Hepatocyte (in vitro differentiated cells): Measurements from ENCODE around the gene LEF1.

ENCODE experiments used
- EZH2 ChIP-seq: fragments of 200-600 bp; sonication (generic); IDR thresholded peaks from 2 replicates; pipeline ENCODE4 v1.6.1; 2016; ENCODE audit warnings: antibody characterized with exemption, mild to moderate bottlenecking, borderline replicate concordance
- EZH2phosphoT487 ChIP-seq: fragments of 200-600 bp; sonication (generic); IDR thresholded peaks from one replicate; pipeline ENCODE4 v1.6.1; 2018; ENCODE audit warnings: antibody characterized with exemption, mild to moderate bottlenecking, low read depth, moderate library complexity; ENCODE audit not compliant: unreplicated experiment, severe bottlenecking
- TF ChIP-seq, protein P1 (sequence below): fragments of 200-600 bp; sonication (generic); IDR thresholded peaks from 2 replicates; pipeline ENCODE4 v1.5.1; 2016; ENCODE audit warnings: antibody characterized with exemption, mild to moderate bottlenecking; ENCODE audit not compliant: poor library complexity

DNA sequence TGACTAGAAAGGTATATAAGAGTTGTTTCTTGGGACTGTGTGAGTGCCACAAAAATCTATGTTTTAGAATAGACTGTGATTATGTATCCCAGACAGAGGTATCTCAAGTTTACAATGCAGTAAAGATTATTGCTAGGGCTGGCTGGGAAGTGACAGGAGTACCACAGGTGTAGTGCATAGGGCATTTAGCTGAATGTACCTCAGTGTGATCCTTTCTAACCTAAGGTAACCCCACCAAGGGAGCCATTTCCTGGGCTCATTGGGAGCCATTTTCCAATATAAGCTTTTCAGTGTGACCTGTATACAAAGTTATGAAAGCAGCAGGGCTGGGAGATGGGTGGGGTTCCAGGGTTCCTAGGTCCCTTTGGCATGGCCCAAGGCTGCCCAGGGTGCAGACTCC is 6.1 kb upstream of the LEF1 start:
- TF ChIP-seq, protein P1, sequence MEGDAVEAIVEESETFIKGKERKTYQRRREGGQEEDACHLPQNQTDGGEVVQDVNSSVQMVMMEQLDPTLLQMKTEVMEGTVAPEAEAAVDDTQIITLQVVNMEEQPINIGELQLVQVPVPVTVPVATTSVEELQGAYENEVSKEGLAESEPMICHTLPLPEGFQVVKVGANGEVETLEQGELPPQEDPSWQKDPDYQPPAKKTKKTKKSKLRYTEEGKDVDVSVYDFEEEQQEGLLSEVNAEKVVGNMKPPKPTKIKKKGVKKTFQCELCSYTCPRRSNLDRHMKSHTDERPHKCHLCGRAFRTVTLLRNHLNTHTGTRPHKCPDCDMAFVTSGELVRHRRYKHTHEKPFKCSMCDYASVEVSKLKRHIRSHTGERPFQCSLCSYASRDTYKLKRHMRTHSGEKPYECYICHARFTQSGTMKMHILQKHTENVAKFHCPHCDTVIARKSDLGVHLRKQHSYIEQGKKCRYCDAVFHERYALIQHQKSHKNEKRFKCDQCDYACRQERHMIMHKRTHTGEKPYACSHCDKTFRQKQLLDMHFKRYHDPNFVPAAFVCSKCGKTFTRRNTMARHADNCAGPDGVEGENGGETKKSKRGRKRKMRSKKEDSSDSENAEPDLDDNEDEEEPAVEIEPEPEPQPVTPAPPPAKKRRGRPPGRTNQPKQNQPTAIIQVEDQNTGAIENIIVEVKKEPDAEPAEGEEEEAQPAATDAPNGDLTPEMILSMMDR, result no peak
- TF ChIP-seq EZH2phosphoT487 (no peak), EZH2 (no peak)
